ENCODE data around the gene TEKT2.

Gene TEKT2

GRCh38 chr1:36083635-36084496, at the start of gene TEKT2:
Gene TEKT2, plus strand, starts transcription at chr1:36084094. Its CDS starts 828 bp downstream, at chr1:36084922.
- peak; percentile 6 for DNase-seq (ENCODE audit: low read depth)
- peak within 1 kb of the TSS; percentile 33 for H3K4me3 ChIP-seq (ENCODE audit: control insufficient read depth, low read depth, low read length)
- no peak for TF ChIP-seq CTCF (conservative IDR thresholded peaks at IDR 0.05; ENCODE audit: control insufficient read depth, insufficient read depth, low read depth, low read length)

GRCh38 chr1:36034692-36035091, 49.2 kb upstream of the TEKT2 start:
- TF ChIP-seq CTCF (conservative IDR thresholded peaks at IDR 0.05; ENCODE audit: control insufficient read depth, insufficient read depth, low read depth, low read length) = no peak
- H3K4me3 ChIP-seq (ENCODE audit: control insufficient read depth, low read depth, low read length) = no peak overlapping the region
- peak; percentile 36 for DNase-seq (ENCODE audit: low read depth)

GRCh38 chr1:36035154-36035553, 48.7 kb upstream of the TEKT2 start:
- H3K4me3 ChIP-seq (ENCODE audit: control insufficient read depth, low read depth, low read length) = no peak overlapping the region
- DNase-seq (ENCODE audit: low read depth) = no peak
- no peak for TF ChIP-seq CTCF (conservative IDR thresholded peaks at IDR 0.05; ENCODE audit: control insufficient read depth, insufficient read depth, low read depth, low read length)

GRCh38 chr1:36040238-36040637, 43.7 kb upstream of the TEKT2 start:
- no peak overlapping the region for H3K4me3 ChIP-seq (ENCODE audit: control insufficient read depth, low read depth, low read length)
- no peak for DNase-seq (ENCODE audit: low read depth)
- TF ChIP-seq CTCF (conservative IDR thresholded peaks at IDR 0.05; ENCODE audit: control insufficient read depth, insufficient read depth, low read depth, low read length) = no peak

GRCh38 chr1:36051821-36052220, 32.1 kb upstream of the TEKT2 start:
- no peak for TF ChIP-seq CTCF (conservative IDR thresholded peaks at IDR 0.05; ENCODE audit: control insufficient read depth, insufficient read depth, low read depth, low read length)
- no peak overlapping the region for H3K4me3 ChIP-seq (ENCODE audit: control insufficient read depth, low read depth, low read length)
- DNase-seq (ENCODE audit: low read depth) = no peak

GRCh38 chr1:36053978-36054377, 29.9 kb upstream of the TEKT2 start:
- no peak for TF ChIP-seq CTCF (conservative IDR thresholded peaks at IDR 0.05; ENCODE audit: control insufficient read depth, insufficient read depth, low read depth, low read length)
- no peak for DNase-seq (ENCODE audit: low read depth)
- H3K4me3 ChIP-seq (ENCODE audit: control insufficient read depth, low read depth, low read length) = no peak overlapping the region

All from fibroblast of mammary gland (primary cell).